Cardiac muscle cell (in vitro differentiated cells and primary cell): ENCODE results near the gene NOC3L. TPM values are rescaled to one million over a fixed set of nuclear protein-coding genes. Genes with fewer than 3 reads are reported as not detected.

ENCODE experiments used
- DNase-seq, 2 donors: peaks; one replicate each; pipeline versions ENCODE4 v3.0.0 to v3.0.0-alpha.2; 2010 to 2017; ENCODE audit warnings: low read depth in 1 of 2, low spot score in 1 of 2
- H3K27ac ChIP-seq: fragments of 200-600 bp; sonication (generic); 2 replicates; pipeline ENCODE4 v1.5.1; 2016
- H3K27me3 ChIP-seq: fragments of 200-600 bp; sonication (generic); 2 replicates; pipeline ENCODE4 v1.6.0; 2016; ENCODE audit warnings: control low read depth
- H3K36me3 ChIP-seq: fragments of 200-600 bp; sonication (generic); 2 replicates; pipeline ENCODE4 v1.5.1; 2016; ENCODE audit warnings: control low read depth
- H3K4me1 ChIP-seq: fragments of 200-600 bp; sonication (generic); 2 replicates; pipeline ENCODE4 v1.8.1; 2017; ENCODE audit warnings: low read depth, mild to moderate bottlenecking, mixed run types
- H3K4me3 ChIP-seq: fragments of 200-600 bp; sonication (generic); 2 replicates; pipeline ENCODE4 v1.5.1; 2016; ENCODE audit warnings: mild to moderate bottlenecking
- H3K9me3 ChIP-seq: fragments of 200-600 bp; sonication (generic); 2 replicates; pipeline ENCODE4 v1.5.1; 2017; ENCODE audit warnings: low read depth, mild to moderate bottlenecking, control low read depth
- CTCF ChIP-seq: IDR thresholded peaks from 2 replicates; pipeline ENCODE4 v1.5.1; 2012; ENCODE audit warnings: low read depth, mild to moderate bottlenecking, low read length
- polyA plus RNA-seq: library from polyadenylated mRNA; unstranded; fragments of >200 nt; fragmentation: Nextera tagmentation; extraction: Ambion mirVana; gene quantifications from 2 replicates; pipeline ENCODE4 v1.2.1, GENCODE V29; 2016
- total RNA-seq: library from RNA; depleted of rRNA; stranded (reverse); fragments of >200 nt; gene quantifications from 2 replicates; pipeline ENCODE4 v1.2.3, GENCODE V29; 2016

The NOC3L gene
- total and polyA plus RNA-seq, 2 experiments from 2014 or later: 9.0 to 10.4 TPM

DNA sequence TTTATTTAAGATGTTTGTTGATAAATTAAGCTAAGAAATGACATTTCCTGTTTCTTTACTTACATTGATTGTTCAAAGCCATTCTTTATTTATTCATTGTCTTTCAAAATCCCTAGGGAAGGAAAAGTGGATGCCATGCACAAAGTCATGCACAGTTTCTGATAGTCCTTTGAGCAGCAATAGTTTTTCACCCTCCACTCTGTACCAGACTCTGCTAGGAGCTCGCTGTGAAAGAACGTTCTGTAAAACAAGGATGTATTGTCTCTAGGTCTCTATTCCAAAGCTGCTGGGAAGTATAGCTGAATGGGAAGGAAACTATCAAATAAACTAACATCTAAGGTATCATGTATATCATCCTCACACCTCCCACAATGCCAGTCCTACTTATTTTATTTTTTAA is 7.8 kb upstream of the NOC3L start:
- no peak overlapping the region for H3K27ac ChIP-seq
- no peaks in the 10 kb centered on the region for H3K4me1 ChIP-seq
- no peaks in the 10 kb centered on the region for H3K27me3 ChIP-seq
- TF ChIP-seq CTCF: no peak
- H3K4me3 ChIP-seq: no peak overlapping the region
- no peaks in the 10 kb centered on the region for H3K9me3 ChIP-seq
- no peaks in the 10 kb centered on the region for H3K36me3 ChIP-seq
- DNase-seq: no peak

DNA sequence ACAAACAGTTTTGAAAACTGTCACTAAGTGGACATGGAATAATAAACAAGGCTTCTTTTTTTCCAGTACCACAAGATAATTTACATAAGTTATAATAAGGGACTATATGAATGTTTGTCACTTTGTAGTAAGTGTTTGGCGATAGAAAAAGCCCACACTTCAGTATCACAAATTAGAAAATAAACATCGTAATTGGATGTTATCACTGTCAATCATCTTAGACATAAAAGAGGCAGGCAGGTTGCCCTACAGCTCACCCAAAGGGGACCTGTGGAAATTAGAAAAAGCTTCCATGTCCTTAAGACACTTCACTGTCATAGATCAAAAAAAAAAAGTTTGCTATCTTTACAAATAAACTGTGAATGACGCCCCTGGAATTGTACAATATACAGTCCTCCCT is 3.6 kb upstream of the NOC3L start:
- Histone ChIP-seq H3K27ac (no peak overlapping the region), H3K4me3 (no peak overlapping the region), H3K36me3 (no peaks in the 10 kb centered on the region), H3K27me3 (no peaks in the 10 kb centered on the region), H3K4me1 (peaks cover 6% of the 10 kb centered on the region), H3K9me3 (no peaks in the 10 kb centered on the region)
- no peak for DNase-seq
- no peak for TF ChIP-seq CTCF

GRCh38 chr10:94364482-94364881 is 1.7 kb upstream of the NOC3L start:
- Histone ChIP-seq H3K4me1 (peaks cover 6% of the 10 kb centered on the region), H3K36me3 (no peaks in the 10 kb centered on the region), H3K27ac (no peak overlapping the region), H3K9me3 (no peaks in the 10 kb centered on the region), H3K27me3 (no peaks in the 10 kb centered on the region), H3K4me3 (no peak overlapping the region)
- no peak for DNase-seq
- no peak for TF ChIP-seq CTCF

DNA sequence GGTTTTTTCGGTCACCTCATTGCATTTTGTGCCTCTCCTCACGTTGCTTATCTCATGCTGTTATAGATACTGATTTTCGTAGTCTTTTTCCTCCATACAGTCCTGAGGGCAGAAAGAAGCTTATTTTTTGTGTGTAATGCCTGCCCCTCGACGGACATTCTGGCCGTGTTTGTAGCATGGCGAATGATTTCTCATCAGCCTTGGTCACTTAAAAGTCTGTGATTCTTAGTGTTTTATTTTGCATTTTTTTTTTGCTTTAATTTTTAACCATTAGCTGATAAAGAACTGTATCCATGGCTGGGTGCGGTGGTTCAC is 469 bp upstream of the NOC3L start:
- peak overlapping the region; percentile 68 for H3K4me3 ChIP-seq
- H3K4me1 ChIP-seq: peaks cover 6% of the 10 kb centered on the region
- no peaks in the 10 kb centered on the region for H3K9me3 ChIP-seq
- no peak overlapping the region for H3K27ac ChIP-seq
- no peak for TF ChIP-seq CTCF
- no peaks in the 10 kb centered on the region for H3K27me3 ChIP-seq
- H3K36me3 ChIP-seq: no peaks in the 10 kb centered on the region
- no peak for DNase-seq

- Histone ChIP-seq H3K36me3 (peaks cover 8% of the 10 kb centered on the region), H3K4me3 (peak overlapping the region; percentile 68), H3K4me1 (peaks cover 6% of the 10 kb centered on the region), H3K9me3 (no peaks in the 10 kb centered on the region), H3K27me3 (no peaks in the 10 kb centered on the region), H3K27ac (no peak overlapping the region)
- no peak for TF ChIP-seq CTCF
- DNase-seq: peak in 1 of 2 donors; percentile 25
Measured at GRCh38 chr10:94361171-94361794, 1.5 kb downstream of the NOC3L start.

DNA sequence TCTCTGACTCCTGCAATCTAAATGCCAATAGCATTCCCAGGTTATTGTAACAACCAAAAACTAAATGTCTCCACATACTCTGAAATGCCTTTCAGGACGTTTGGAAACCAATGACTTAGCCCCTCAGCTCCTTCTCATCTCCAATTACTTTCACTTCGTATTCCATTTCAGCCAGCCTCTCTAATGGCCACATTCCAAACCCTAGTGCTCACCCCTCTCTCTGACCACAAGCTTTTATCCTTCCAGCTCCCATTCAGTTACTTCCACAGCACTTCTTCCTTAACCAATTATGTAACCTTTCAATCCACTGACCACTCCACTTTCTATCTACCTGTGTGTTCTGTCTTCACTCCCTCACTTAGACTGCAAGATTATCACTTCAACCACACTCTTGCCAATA is 4.3 kb downstream of the NOC3L start:
- H3K4me3 ChIP-seq: no peak overlapping the region
- DNase-seq: peak in 1 of 2 donors; percentile 90
- no peaks in the 10 kb centered on the region for H3K9me3 ChIP-seq
- TF ChIP-seq CTCF: no peak
- peaks cover 6% of the 10 kb centered on the region for H3K4me1 ChIP-seq
- H3K27me3 ChIP-seq: no peaks in the 10 kb centered on the region
- H3K27ac ChIP-seq: no peak overlapping the region
- peaks cover 30% of the 10 kb centered on the region for H3K36me3 ChIP-seq
